GM18873 (cell line): ENCODE measurements around the gene SAE1.
"Not testable (repeated sequence)": the region's sequence is repeated elsewhere in the genome, so short reads cannot be mapped to it uniquely, and the experiment has no call there.

ENCODE experiments used
- ATAC-seq: cut with Tn5 transposase; IDR thresholded peaks from one replicate; pipeline ENCODE4 v1.9.1; 2021; ENCODE audit warnings: mild to moderate bottlenecking, moderate library complexity, moderate number of reproducible peaks; ENCODE audit not compliant: unreplicated experiment, low FRiP score

Gene SAE1

GRCh38 chr19:47130589-47131227, at the start of gene SAE1:
Gene SAE1, plus strand, starts transcription at chr19:47130835. Its CDS starts 96 bp downstream, at chr19:47130931.
- ATAC-seq: peak; percentile 74

- no peak for ATAC-seq
These were observed 49.5 kb upstream of the SAE1 start for GRCh38 chr19:47081095-47081494.

GRCh38 chr19:47082493-47082892, 48.1 kb upstream of the SAE1 start:
- no peak for ATAC-seq

- no peak for ATAC-seq
These were observed 45.7 kb upstream of the SAE1 start for GRCh38 chr19:47084879-47085439.

- ATAC-seq: no peak
These were observed 44.4 kb upstream of the SAE1 start for GRCh38 chr19:47086280-47086679.

- ATAC-seq: no peak
These were observed 40.8 kb upstream of the SAE1 start for GRCh38 chr19:47089767-47090350.

- no peak for ATAC-seq
These were observed 37.4 kb upstream of the SAE1 start for GRCh38 chr19:47093254-47093653.

- no peak for ATAC-seq
These were observed 36.8 kb upstream of the SAE1 start for GRCh38 chr19:47093841-47094240.

- ATAC-seq: no peak
These were observed 35.8 kb upstream of the SAE1 start for GRCh38 chr19:47094557-47095475.

- no peak for ATAC-seq
These were observed 35.0 kb upstream of the SAE1 start for GRCh38 chr19:47095476-47096099.

GRCh38 chr19:47096100-47096704, 34.4 kb upstream of the SAE1 start:
- no peak for ATAC-seq

GRCh38 chr19:47096721-47097120, 33.9 kb upstream of the SAE1 start:
- no peak for ATAC-seq

- no peak for ATAC-seq
These were observed 33.0 kb upstream of the SAE1 start for GRCh38 chr19:47097396-47098201.

- no peak for ATAC-seq
These were observed 32.0 kb upstream of the SAE1 start for GRCh38 chr19:47098608-47099007.

GRCh38 chr19:47099576-47100050, 31.0 kb upstream of the SAE1 start:
- ATAC-seq: no peak

- ATAC-seq: no peak
These were observed 30.3 kb upstream of the SAE1 start for GRCh38 chr19:47100290-47100689.

- not testable (repeated sequence) for ATAC-seq
These were observed 29.5 kb upstream of the SAE1 start for GRCh38 chr19:47101116-47101515.

GRCh38 chr19:47102346-47103060, 28.1 kb upstream of the SAE1 start:
- ATAC-seq: no peak

- ATAC-seq: no peak
These were observed 26.0 kb upstream of the SAE1 start for GRCh38 chr19:47104680-47105079.
